IPS-NIHi11 (cell line): ENCODE measurements around the gene SLC9A9.
"Not testable (repeated sequence)": the region's sequence is repeated elsewhere in the genome, so short reads cannot be mapped to it uniquely, and the experiment has no call there.

Experiments
- DNase-seq: peaks from one replicate; pipeline ENCODE4 v3.0.0; 2012; ENCODE audit warnings: mixed read lengths, low spot score

Gene SLC9A9

GRCh38 chr3:143810166-143810952 is 37.9 kb downstream of the SLC9A9 start:
- DNase-seq, result no peak

GRCh38 chr3:143809121-143809621 is 39.1 kb downstream of the SLC9A9 start:
- no peak for DNase-seq

- DNase-seq, result no peak
These were observed 40.2 kb downstream of the SLC9A9 start for GRCh38 chr3:143808030-143808429.

GRCh38 chr3:143806038-143806437 is 42.2 kb downstream of the SLC9A9 start:
- DNase-seq, result no peak

GRCh38 chr3:143805476-143805875 is 42.8 kb downstream of the SLC9A9 start:
- DNase-seq, result not testable (repeated sequence)

GRCh38 chr3:143801046-143801445 is 47.2 kb downstream of the SLC9A9 start:
- DNase-seq, result not testable (repeated sequence)

- not testable (repeated sequence) for DNase-seq
These were observed 50.1 kb downstream of the SLC9A9 start for GRCh38 chr3:143798151-143798550.

- no peak for DNase-seq
These were observed 52.4 kb downstream of the SLC9A9 start for GRCh38 chr3:143795874-143796273.

- no peak for DNase-seq
These were observed 53.3 kb downstream of the SLC9A9 start for GRCh38 chr3:143794793-143795462.

GRCh38 chr3:143793971-143794370 is 54.3 kb downstream of the SLC9A9 start:
- DNase-seq, result no peak

GRCh38 chr3:143791386-143791785 is 56.9 kb downstream of the SLC9A9 start:
- DNase-seq, result no peak

- no peak for DNase-seq
These were observed 61.8 kb downstream of the SLC9A9 start for GRCh38 chr3:143786219-143787191.

- DNase-seq, result no peak
These were observed 63.8 kb downstream of the SLC9A9 start for GRCh38 chr3:143784446-143784845.

GRCh38 chr3:143783851-143784370 is 64.4 kb downstream of the SLC9A9 start:
- DNase-seq, result no peak

- peak; percentile 77 for DNase-seq
These were observed 72.8 kb downstream of the SLC9A9 start for GRCh38 chr3:143775459-143775858.

- no peak for DNase-seq
These were observed 76.3 kb downstream of the SLC9A9 start for GRCh38 chr3:143771939-143772338.

- no peak for DNase-seq
These were observed 77.0 kb downstream of the SLC9A9 start for GRCh38 chr3:143771258-143771657.

GRCh38 chr3:143770391-143770790 is 77.9 kb downstream of the SLC9A9 start:
- no peak for DNase-seq

GRCh38 chr3:143769616-143770015 is 78.7 kb downstream of the SLC9A9 start:
- no peak for DNase-seq

- DNase-seq, result no peak
These were observed 83.4 kb downstream of the SLC9A9 start for GRCh38 chr3:143764840-143765239.

- no peak for DNase-seq
These were observed 84.6 kb downstream of the SLC9A9 start for GRCh38 chr3:143763564-143764162.
